EL (cell line): ENCODE measurements around the gene PRICKLE3.
"Not testable (repeated sequence)": the region's sequence is repeated elsewhere in the genome, so short reads cannot be mapped to it uniquely, and the experiment has no call there.

Experiments used
- DNase-seq: peaks from one replicate; pipeline ENCODE4 v3.0.0-alpha.2; 2016

PRICKLE3 gene

DNA sequence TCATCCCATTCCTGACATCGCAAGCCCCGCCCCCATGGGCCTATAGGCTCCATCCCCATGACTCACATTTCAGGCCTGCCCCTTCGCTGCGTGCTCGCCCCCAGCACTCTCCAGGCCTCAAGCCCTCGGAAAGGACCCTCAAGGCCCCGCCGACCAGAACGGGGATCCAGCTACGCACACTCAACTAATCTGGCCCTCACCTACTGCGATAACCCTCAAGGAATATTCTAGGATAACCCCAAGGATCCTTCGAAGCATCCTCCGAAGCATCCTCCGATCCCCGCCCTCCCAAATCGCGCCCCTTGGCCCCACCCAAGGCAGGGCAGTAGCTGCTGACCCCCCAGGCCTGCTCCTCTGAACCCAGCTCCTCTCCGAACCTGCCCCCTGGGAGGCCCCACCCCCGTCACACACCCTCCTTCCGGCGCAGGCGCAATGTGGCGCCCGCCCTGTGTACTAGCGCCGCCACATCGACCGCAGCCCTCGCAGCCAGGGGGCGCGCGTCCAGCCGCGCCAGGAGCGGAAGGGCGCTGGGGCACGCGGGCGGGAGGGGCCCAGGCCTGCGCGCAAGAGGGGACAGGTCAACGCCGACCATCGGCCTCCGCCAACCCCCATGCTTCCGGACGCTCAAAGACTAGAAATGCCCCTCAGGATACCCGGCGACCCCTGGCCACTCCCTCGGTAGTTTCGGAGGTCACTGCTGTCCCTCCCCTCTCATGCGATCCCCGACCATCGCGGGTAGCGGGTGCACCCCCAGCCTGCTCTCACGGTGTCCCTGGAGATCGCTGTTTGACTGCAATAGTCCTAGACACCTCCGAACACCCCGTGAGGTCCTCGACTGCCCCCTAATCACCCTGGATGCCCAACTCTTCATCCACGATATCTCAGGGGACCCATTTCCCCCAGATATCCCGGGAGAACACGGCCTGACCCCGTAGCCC, 30.0 kb downstream of the PRICKLE3 start:
- DNase-seq, result peak; percentile 88

GRCh38 chrX:49155243-49155899, 30.8 kb downstream of the PRICKLE3 start:
- peak; percentile 71 for DNase-seq

DNA sequence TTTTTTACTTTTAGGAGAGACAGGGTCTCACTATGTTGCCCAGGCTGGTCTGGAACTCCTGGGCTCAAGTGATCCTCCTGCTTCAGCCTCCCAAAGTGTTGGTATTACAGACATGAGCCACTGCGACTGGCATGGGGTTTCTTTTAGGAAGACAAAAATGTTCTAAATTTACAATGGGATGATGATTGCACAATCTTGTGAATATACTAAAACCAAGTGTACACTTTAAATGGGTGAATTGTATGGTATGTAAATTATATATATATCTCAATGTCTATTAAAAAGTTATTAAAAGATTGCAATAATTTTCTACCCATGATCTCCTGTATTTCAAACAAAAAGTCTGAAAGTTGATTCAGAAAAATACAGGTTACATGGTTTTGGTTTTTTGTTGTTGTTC, 32.7 kb downstream of the PRICKLE3 start:
- no peak for DNase-seq

DNA sequence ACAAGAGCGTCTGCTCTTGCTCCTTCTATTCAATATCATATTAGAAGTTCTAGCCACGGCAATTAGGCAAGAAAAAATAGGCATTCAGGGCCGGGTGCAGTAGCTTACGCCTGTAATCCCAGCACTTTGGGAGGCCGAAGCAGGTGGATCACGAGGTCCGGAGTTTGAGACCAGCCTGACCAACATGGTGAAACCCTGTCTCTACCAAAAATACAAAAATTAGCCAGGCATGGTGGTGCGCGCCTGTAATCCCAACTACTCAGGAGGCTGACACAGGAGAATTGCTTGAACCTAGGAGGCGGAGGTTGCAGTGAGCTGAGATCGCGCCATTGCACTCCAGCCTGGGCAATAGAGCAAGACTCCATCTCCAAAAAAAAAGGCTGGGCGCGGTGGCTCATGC, 36.9 kb downstream of the PRICKLE3 start:
- DNase-seq, result not testable (repeated sequence)

DNA sequence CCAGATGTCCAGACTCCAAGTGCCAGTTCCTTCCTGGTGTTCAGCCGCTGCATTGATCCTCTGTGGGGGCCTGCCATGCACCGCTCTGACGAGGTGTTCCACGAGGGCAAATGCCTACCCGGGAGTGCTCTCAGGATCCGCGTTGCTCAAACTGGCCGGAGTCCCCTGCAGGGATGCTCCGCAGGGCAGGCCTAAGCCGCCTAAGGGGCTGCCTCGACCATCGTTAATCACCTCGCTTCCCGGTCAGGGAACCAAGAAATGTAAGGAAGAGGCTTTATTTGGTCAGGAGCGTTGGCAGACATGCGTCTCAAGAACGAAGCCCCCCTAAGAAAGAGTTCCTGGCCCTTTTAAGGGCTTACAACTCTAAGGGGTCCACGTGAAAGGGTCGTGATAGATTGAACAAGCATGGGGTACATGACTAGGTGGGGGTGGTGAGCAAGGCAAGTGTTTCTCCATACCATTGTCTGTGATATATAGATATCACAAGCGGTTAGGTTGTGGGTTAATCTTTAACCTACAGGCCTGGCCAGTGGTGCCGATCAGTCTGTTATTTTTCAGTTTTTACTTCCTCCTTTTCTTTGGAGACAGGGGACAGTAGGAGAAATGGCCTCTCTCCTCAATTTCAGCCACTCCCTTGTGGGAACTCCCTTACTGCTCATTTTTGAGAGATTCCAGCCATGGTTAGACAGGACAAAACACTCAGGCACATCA, 37.6 kb downstream of the PRICKLE3 start:
- DNase-seq, result not testable (repeated sequence)

- DNase-seq, result no peak
Measured at GRCh38 chrX:49147936-49148335, 38.2 kb downstream of the PRICKLE3 start.

DNA sequence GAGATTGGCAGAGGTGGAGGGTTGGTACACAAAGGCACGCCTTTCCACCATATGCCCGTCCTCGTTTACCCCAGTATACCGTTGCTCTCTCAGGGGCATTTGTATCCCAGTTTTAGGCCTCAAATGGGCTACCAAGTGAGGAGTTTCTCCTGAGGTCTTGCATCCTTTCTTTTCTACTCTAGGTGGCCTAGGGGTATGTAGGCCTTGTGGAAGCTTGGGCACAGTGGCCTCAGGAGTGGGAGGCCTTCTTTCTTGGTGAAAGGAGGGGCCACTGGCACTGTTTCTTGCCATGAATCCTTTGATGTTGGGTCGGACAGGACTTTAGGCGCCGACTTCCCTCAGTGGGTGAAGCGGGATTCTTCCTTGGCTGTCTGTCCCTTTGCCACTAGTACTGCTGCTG, 38.9 kb downstream of the PRICKLE3 start:
- DNase-seq, result no peak

DNA sequence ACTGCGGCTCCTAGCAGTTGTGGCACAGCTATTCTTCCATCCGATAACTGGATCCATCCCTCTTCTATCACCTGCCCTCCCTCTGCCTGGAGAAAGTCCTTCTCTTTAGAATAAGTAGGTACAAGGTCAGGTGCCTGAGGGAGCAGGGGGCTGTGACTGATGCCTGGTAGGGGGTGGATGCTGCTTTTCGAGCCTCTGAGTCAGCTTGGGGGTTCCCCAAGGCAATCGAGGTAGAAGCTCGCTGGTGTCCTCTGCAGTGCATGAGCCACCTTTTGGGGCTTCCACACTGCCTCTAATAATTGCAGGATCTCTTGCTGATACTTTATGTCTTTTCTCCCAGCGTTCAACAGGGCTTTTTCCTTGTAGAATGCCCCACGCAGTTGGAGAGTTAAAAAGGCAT, 43.0 kb downstream of the PRICKLE3 start:
- not testable (repeated sequence) for DNase-seq

DNA sequence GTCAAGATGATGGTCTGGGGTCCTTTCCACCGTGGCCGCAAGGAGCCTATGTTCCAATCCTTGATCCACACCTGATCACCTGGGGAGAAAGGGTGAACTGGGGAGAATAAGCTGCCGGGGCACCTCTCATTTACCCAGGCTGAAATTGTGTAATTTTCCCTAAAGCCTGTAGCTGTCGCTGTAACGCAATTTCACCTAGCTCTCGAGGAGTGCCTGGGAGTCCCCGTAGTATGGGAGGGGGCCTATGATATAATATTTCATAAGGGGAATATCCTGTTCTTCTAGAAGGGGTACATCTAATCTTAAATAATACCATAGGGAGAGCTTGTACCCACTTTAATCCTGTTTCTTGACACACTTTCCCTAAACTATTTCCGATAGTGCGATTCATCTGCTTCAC, 43.9 kb downstream of the PRICKLE3 start:
- not testable (repeated sequence) for DNase-seq

DNA sequence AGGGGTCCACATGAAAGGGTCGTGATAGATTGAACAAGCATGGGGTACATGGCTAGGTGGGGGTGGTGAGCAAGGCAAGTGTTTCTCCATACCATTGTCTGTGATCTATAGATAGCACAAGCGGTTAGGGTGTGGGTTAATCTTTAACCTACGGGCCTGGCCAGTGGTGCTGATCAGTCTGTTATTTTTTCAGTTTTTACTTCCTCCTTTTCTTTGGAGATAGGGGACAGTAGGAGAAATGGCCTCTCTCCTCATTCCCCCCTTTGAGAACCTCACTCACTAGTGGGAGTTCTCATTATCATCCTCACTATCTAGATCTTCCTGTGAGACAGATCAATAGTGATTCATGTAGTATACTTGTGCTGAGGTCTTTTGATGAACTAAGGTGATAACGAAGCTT, 46.5 kb downstream of the PRICKLE3 start:
- no peak for DNase-seq

DNA sequence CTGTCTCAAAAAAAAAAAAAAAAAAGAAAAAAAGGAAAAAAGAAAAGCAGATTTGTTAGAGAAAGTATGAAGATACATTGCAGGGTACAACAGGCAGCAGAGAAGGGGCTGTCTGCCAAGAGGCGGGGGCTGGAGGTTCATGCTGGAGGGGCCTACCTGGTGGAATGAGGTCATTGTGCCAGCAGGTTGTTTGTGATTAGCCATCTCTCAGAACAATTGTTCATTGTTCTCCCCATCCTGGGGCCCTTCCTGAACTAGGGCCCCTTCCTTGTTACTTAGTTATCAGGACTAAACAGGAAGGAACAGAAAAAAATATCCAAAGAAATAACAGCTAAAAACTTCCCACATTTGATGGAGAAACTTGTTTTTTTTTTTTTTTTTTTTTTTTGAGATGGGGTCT, 48.7 kb downstream of the PRICKLE3 start:
- no peak for DNase-seq

GRCh38 chrX:49133759-49134158, 52.4 kb downstream of the PRICKLE3 start:
- DNase-seq, result no peak

DNA sequence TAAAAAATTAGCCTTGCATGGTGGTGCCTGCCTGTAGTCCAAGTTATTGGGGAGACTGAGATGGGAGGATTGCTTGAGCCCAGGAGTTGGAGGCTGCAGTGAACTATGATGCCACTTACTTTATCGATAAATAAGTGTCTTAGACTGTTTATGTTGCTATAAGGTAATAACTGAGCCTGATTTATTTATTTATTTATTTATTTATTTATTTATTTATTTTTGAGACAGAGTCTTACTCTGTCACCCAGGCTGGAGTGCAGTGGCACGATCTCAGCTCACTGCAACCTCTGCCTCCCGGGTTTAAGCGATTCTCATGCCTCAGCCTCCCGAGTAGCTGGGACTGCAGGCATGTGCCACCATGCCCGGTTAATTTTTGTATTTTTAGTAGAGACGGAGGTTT, 53.9 kb downstream of the PRICKLE3 start:
- DNase-seq, result not testable (repeated sequence)

DNA sequence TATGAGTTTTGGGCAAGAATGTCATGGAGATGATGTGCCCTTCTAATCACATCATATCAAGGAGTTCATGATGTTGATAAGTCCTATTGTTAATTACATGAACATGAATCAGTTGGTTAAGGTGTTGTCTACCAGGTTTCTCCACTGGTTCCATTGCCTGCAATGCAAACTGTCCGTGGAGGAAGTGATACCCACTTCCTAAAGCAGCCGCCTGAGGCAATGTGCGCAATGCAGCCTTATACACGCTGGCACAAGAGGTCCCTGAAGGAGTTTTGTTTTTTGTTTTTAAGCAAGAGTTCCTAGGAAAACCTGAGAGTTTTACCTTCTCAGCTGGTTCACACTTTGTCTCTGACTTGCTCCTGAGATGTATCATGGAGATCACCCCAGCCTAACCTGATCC, 56.7 kb downstream of the PRICKLE3 start:
- DNase-seq, result no peak

GRCh38 chrX:49127742-49128258, 58.4 kb downstream of the PRICKLE3 start:
- not testable (repeated sequence) for DNase-seq
